Endothelial cell of umbilical vein (primary cell): Measurements from ENCODE around the gene UPB1. TPM values are rescaled to one million over a fixed set of nuclear protein-coding genes. Genes with fewer than 3 reads are reported as not detected.

Experiments used
- BruUV-seq: library from RNA; stranded (reverse); fragments of 400-500 nt; replicated peaks from 2 replicates; lab custom pipeline; 2021; lab: Mats Ljungman, UMichigan
- CTCF ChIA-PET: fragments of 300-600, 350-600 bp; sonication (Branson Sonifier 250); formaldehyde crosslinking; loops from one replicate; lab custom pipeline; 2021; ENCODE audit warnings: antibody characterized with exemption, inconsistent platforms; lab: Charles Lee
- POLR2A ChIA-PET: fragments of 300-600, 350-600 bp; sonication (Branson Sonifier 250); formaldehyde crosslinking; loops from one replicate; lab custom pipeline; 2021; ENCODE audit warnings: antibody characterized with exemption, inconsistent platforms; lab: Charles Lee
- DNase-seq: peaks from one replicate; pipeline ENCODE4 v3.0.0-alpha.2; 2011; ENCODE audit warnings: low read depth, low spot score
- FAIRE-seq: peaks from 2 replicates; lab custom pipeline; 2011; peaks lifted over from hg19 to GRCh38; lab: Jason Lieb, UNC
- H2AFZ ChIP-seq: 2 replicates; pipeline ENCODE4 v1.6.0; 2012; ENCODE audit warnings: low read depth, low read length, control low read depth, inconsistent platforms
- H3K27ac ChIP-seq: 2 replicates; pipeline ENCODE4 v1.5.1; 2011; ENCODE audit warnings: low read depth, mild to moderate bottlenecking, control low read depth, low read length, moderate library complexity; ENCODE audit not compliant: insufficient read depth
- H3K27me3 ChIP-seq, 2 experiments: 2 replicates each; pipeline versions ENCODE4 v1.6.0 to v1.6.1; 2011; ENCODE audit warnings: low read length in 2 of 2, mixed read lengths in 1 of 2; ENCODE audit not compliant: control insufficient read depth in 2 of 2, insufficient read depth in 2 of 2
- H3K36me3 ChIP-seq, 2 experiments: 2 replicates in 1 of 2; 3 replicates in 1 of 2; pipeline ENCODE4 v1.5.1; 2011; ENCODE audit warnings: low read length in 2 of 2, mild to moderate bottlenecking in 1 of 2, moderate library complexity in 1 of 2; ENCODE audit not compliant: control insufficient read depth in 2 of 2, insufficient read depth in 2 of 2; ENCODE audit errors: extremely low read depth in 1 of 2
- H3K4me1 ChIP-seq: 3 replicates; pipeline ENCODE4 v1.5.1; 2011; ENCODE audit warnings: mild to moderate bottlenecking, low read length; ENCODE audit not compliant: control insufficient read depth, insufficient read depth; ENCODE audit errors: extremely low read depth
- H3K4me2 ChIP-seq: 2 replicates; pipeline ENCODE4 v1.6.1; 2011; ENCODE audit warnings: low read length, control low read depth, mixed read lengths; ENCODE audit not compliant: insufficient read depth
- H3K4me3 ChIP-seq, 3 experiments: fragments of 200-600 bp in 1 of 3; sonication (generic), shearing (Covaris generic) in 1 of 3; replicated peaks in 1 of 3; 2 replicates each; pipeline ENCODE4 v1.5.1; 2011 to 2016; ENCODE audit warnings: control low read depth in 3 of 3, low read length in 3 of 3, mild to moderate bottlenecking in 2 of 3, inconsistent platforms in 1 of 3, low read depth in 1 of 3, moderate library complexity in 1 of 3; ENCODE audit not compliant: insufficient read depth in 1 of 3
- H3K79me2 ChIP-seq: 2 replicates; pipeline ENCODE4 v1.6.0; 2012; ENCODE audit warnings: low read length, inconsistent platforms; ENCODE audit not compliant: control insufficient read depth, insufficient read depth
- H3K9ac ChIP-seq: replicated peaks from 2 replicates; pipeline ENCODE3; 2011; ENCODE audit warnings: low read length, control low read depth; ENCODE audit not compliant: insufficient read depth; ENCODE audit errors: extremely low read depth
- H3K9me1 ChIP-seq: replicated peaks from 3 replicates; pipeline ENCODE4 v1.6.0; 2011; ENCODE audit warnings: mild to moderate bottlenecking, low read length; ENCODE audit not compliant: control insufficient read depth, insufficient read depth; ENCODE audit errors: extremely low read depth
- H3K9me3 ChIP-seq: replicated peaks from 2 replicates; pipeline ENCODE4 v1.5.1; 2012; ENCODE audit warnings: low read length, inconsistent platforms; ENCODE audit not compliant: control insufficient read depth, insufficient read depth
- H4K20me1 ChIP-seq: replicated peaks from 2 replicates; pipeline ENCODE3; 2011; ENCODE audit warnings: mild to moderate bottlenecking, low read length; ENCODE audit not compliant: control insufficient read depth, insufficient read depth; ENCODE audit errors: extremely low read depth
- EZH2 ChIP-seq: IDR thresholded peaks from 2 replicates; pipeline ENCODE4 v1.6.1; 2012; ENCODE audit warnings: borderline replicate concordance, low read depth, mild to moderate bottlenecking, moderate library complexity, low read length, inconsistent platforms; ENCODE audit not compliant: severe bottlenecking
- FOS ChIP-seq: IDR thresholded peaks from 2 replicates; pipeline ENCODE4 v1.6.1; 2011; ENCODE audit warnings: mild to moderate bottlenecking, low read length, moderate library complexity, borderline replicate concordance; ENCODE audit not compliant: insufficient read depth
- GATA2 ChIP-seq: IDR thresholded peaks from 2 replicates; pipeline ENCODE4 v1.7.0; 2011; ENCODE audit warnings: low read depth, mild to moderate bottlenecking, moderate library complexity, mixed read lengths, low read length; ENCODE audit not compliant: insufficient read length, insufficient read depth
- JUN ChIP-seq: IDR thresholded peaks from 2 replicates; pipeline ENCODE4 v1.6.1; 2011; ENCODE audit warnings: borderline replicate concordance, low read depth; ENCODE audit not compliant: insufficient read length, insufficient read depth
- MYC ChIP-seq: IDR thresholded peaks from one replicate; pipeline ENCODE4 v1.6.1; 2011; ENCODE audit warnings: mild to moderate bottlenecking, low read depth, low read length
- POLR2A ChIP-seq: IDR thresholded peaks from 2 replicates; pipeline ENCODE4 v1.6.1; 2012; ENCODE audit warnings: low read depth, mild to moderate bottlenecking, control low read depth, low read length
- POLR2AphosphoS5 ChIP-seq: IDR thresholded peaks from 2 replicates; pipeline ENCODE4 v1.6.1; 2012; ENCODE audit warnings: low read depth, mild to moderate bottlenecking, control low read depth, low read length, moderate library complexity; ENCODE audit not compliant: insufficient read depth
- dilution Hi-C: fragments of 300-500 bp; cut with MboI; formaldehyde crosslinking; loops from one replicate; pipeline ENCODE4 v1.15.0; 2019; ENCODE audit warnings: low sequenced_read_pairs; ENCODE audit not compliant: extremely low pct_ligation_motif_present
- intact Hi-C: fragments of 100-400 bp; cut with micrococcal nuclease; formaldehyde crosslinking; loops from one replicate; pipeline ENCODE4 v1.10.0; 2022
- polyA plus RNA-seq, 4 experiments: library from polyadenylated mRNA; depleted of rRNA in 3 of 4; stranded (reverse) in 3 of 4; unstranded in 1 of 4; fragments of >200 nt; gene quantifications; 2 replicates each; pipeline versions ENCODE4 v1.2.1 to v1.2.3, GENCODE V29; 2011 to 2012; ENCODE audit warnings: missing spikeins in 1 of 4
- total RNA-seq: library from RNA; stranded (reverse); gene quantifications from 2 replicates; pipeline ENCODE4 v1.2.3, GENCODE V29; 2021
- TF ChIP-seq, protein P1 (sequence below): IDR thresholded peaks from 2 replicates; pipeline ENCODE4 v1.6.1; 2011; ENCODE audit not compliant: insufficient read depth, insufficient read length
- TF ChIP-seq, protein P2 (sequence below), 2 donors: IDR thresholded peaks; 1 replicate in 1 of 2; 2 replicates in 1 of 2; pipeline ENCODE4 v1.5.1; 2011; ENCODE audit warnings: low read length in 2 of 2, mild to moderate bottlenecking in 2 of 2, moderate library complexity in 2 of 2, control low read depth in 1 of 2, inconsistent platforms in 1 of 2, low read depth in 1 of 2; ENCODE audit not compliant: insufficient read depth in 1 of 2; ENCODE audit errors: extremely low read depth in 1 of 2

Gene UPB1
- total and polyA plus RNA-seq, 2 donors (not counting 3 experiments of a cell fraction or from before 2014, with no cell fraction given), result 0.30 to 0.80 TPM

- FAIRE-seq, result no peak
- Histone ChIP-seq H3K36me3 (no peaks in the 10 kb centered on the region), H3K9me1 (no peaks in the 10 kb centered on the region), H3K27ac (no peak overlapping the region), H3K27me3 (no peaks in the 10 kb centered on the region), H3K4me3 (no peak overlapping the region), H2AFZ (no peak overlapping the region), H3K4me2 (no peak overlapping the region), H4K20me1 (no peaks in the 10 kb centered on the region), H3K79me2 (no peaks in the 10 kb centered on the region), H3K9me3 (no peaks in the 10 kb centered on the region), H3K9ac (no peak overlapping the region), H3K4me1 (peaks cover 16% of the 10 kb centered on the region)
- CTCF ChIA-PET, result interaction anchor here (0.7 to 4.0 kb wide), 8 partner anchors 17 to 215 kb away, joined by 3 to 64 read pairs (median 4); partner anchors contain the start of gene ADORA2A
- dilution Hi-C loops (no loop called here), intact Hi-C loops (loop anchor here (5.0 kb wide), 1 partner anchor 232 kb away; the partner anchor contains the start of gene SPECC1L)
- TF ChIP-seq POLR2A, result no peak
- no peak for TF ChIP-seq EZH2
- TF ChIP-seq, protein P1, sequence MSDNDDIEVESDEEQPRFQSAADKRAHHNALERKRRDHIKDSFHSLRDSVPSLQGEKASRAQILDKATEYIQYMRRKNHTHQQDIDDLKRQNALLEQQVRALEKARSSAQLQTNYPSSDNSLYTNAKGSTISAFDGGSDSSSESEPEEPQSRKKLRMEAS, result no peak
- no peak for TF ChIP-seq JUN
- no peak for TF ChIP-seq POLR2AphosphoS5
- no TSS peak for BruUV-seq
- POLR2A ChIA-PET, result interaction anchor here (0.7 kb wide), 1 partner anchor 616 kb away, joined by 6 read pairs; no protein-coding TSS in a partner anchor
- DNase-seq, result no peak
Measured at GRCh38 chr22:24504540-24504939, 9.4 kb downstream of the UPB1 start.

GRCh38 chr22:24504956-24505736 is 10.0 kb downstream of the UPB1 start:
- Histone ChIP-seq H3K36me3 (no peaks in the 10 kb centered on the region), H2AFZ (no peak overlapping the region), H4K20me1 (no peaks in the 10 kb centered on the region), H3K9me3 (no peaks in the 10 kb centered on the region), H3K9ac (no peak overlapping the region), H3K4me3 (no peak overlapping the region), H3K4me2 (no peak overlapping the region), H3K27ac (no peak overlapping the region), H3K9me1 (no peaks in the 10 kb centered on the region), H3K27me3 (no peaks in the 10 kb centered on the region), H3K4me1 (peaks cover 16% of the 10 kb centered on the region), H3K79me2 (no peaks in the 10 kb centered on the region)
- intact Hi-C loops (loop anchor here (5.0 kb wide), 1 partner anchor 233 kb away; the partner anchor contains the start of gene SPECC1L), dilution Hi-C loops (no loop called here)
- FAIRE-seq, result no peak
- no TSS peak for BruUV-seq
- TF ChIP-seq JUN, result no peak
- no peak for TF ChIP-seq FOS
- no peak for TF ChIP-seq POLR2A
- no peak for TF ChIP-seq POLR2AphosphoS5
- TF ChIP-seq, protein P1, result no peak
- no peak for TF ChIP-seq GATA2
- no peak for TF ChIP-seq EZH2
- TF ChIP-seq, protein P2, sequence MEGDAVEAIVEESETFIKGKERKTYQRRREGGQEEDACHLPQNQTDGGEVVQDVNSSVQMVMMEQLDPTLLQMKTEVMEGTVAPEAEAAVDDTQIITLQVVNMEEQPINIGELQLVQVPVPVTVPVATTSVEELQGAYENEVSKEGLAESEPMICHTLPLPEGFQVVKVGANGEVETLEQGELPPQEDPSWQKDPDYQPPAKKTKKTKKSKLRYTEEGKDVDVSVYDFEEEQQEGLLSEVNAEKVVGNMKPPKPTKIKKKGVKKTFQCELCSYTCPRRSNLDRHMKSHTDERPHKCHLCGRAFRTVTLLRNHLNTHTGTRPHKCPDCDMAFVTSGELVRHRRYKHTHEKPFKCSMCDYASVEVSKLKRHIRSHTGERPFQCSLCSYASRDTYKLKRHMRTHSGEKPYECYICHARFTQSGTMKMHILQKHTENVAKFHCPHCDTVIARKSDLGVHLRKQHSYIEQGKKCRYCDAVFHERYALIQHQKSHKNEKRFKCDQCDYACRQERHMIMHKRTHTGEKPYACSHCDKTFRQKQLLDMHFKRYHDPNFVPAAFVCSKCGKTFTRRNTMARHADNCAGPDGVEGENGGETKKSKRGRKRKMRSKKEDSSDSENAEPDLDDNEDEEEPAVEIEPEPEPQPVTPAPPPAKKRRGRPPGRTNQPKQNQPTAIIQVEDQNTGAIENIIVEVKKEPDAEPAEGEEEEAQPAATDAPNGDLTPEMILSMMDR (IDR thresholded peaks at IDR 0.05; ENCODE audit: extremely low read depth in 1 of 2, insufficient read depth in 1 of 2, low read depth in 1 of 2, low read length in 2 of 2), result no peak
- TF ChIP-seq MYC, result no peak
- POLR2A ChIA-PET, result no interaction called here
- no peak for DNase-seq
- CTCF ChIA-PET, result interaction anchor here (0.7 to 4.0 kb wide), 7 partner anchors 18 to 181 kb away, joined by 3 to 64 read pairs (median 3); partner anchors contain the start of gene ADORA2A
